SK-N-SH (cell line): ENCODE measurements around the gene HOTAIR.

Source experiments
- CTCF ChIP-seq: fragments of 200-600 bp; sonication (generic); IDR thresholded peaks from 2 replicates; pipeline ENCODE4 v1.6.1; 2017; ENCODE audit warnings: antibody characterized with exemption, mild to moderate bottlenecking, moderate library complexity
- ELF1 ChIP-seq: IDR thresholded peaks from 2 replicates; pipeline ENCODE4 v1.4.0; 2012
- MXI1 ChIP-seq: IDR thresholded peaks from 2 replicates; pipeline ENCODE4 v1.6.1; 2012; ENCODE audit warnings: mild to moderate bottlenecking, low read depth, low read length, improper control_type of control experiment
- RAD21 ChIP-seq: IDR thresholded peaks from 2 replicates; pipeline ENCODE4 v1.6.1; 2012; ENCODE audit warnings: mild to moderate bottlenecking, low read length
- YY1 ChIP-seq: IDR thresholded peaks from 2 replicates; pipeline ENCODE4 v1.4.0; 2012; ENCODE audit warnings: low read depth, mild to moderate bottlenecking

DNA sequence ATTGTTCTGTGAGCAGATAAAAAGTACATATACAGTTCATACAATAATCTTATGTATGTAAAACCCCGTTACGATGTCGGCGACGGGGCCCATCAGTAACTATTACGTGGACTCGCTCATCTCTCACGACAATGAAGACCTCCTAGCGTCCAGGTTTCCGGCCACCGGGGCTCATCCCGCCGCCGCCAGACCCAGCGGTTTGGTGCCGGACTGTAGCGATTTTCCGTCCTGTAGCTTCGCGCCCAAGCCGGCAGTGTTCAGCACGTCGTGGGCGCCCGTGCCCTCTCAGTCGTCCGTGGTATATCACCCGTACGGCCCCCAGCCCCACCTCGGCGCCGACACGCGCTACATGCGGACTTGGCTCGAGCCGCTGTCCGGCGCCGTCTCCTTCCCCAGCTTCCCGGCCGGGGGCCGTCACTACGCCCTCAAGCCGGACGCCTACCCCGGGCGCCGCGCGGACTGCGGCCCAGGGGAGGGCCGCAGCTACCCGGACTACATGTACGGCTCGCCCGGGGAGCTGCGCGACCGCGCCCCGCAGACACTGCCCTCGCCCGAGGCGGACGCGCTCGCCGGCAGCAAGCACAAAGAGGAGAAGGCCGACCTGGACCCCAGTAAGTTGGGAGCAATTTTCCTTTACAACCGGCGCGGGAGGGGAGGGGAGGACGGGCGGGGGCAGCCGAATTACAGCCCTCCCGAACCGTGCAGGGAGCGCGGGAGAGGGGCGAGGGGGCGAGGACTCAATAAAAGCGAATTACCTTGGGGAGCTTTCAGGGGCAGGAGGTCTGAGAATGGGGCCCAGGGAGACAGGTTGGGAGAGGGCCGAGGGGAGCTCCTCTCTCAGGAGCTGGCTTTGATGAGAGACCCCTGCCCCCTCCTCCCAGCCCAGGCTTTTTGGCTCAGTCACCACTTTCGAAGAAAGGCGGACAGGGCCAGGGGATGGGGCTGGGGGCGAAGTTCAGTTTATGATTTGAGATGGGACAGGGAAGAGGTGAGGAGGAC lies 25.7 kb upstream of the HOTAIR start, which contains the start of gene HOXC9:
- TF ChIP-seq CTCF, result no peak
- TF ChIP-seq YY1, result no peak
- TF ChIP-seq ELF1, result no peak
- no peak; the same call in 1 of the 2 replicates for TF ChIP-seq MXI1
- no peak for TF ChIP-seq RAD21
